ENCODE data around the gene HS2ST1.

- TF ChIP-seq, protein P1, sequence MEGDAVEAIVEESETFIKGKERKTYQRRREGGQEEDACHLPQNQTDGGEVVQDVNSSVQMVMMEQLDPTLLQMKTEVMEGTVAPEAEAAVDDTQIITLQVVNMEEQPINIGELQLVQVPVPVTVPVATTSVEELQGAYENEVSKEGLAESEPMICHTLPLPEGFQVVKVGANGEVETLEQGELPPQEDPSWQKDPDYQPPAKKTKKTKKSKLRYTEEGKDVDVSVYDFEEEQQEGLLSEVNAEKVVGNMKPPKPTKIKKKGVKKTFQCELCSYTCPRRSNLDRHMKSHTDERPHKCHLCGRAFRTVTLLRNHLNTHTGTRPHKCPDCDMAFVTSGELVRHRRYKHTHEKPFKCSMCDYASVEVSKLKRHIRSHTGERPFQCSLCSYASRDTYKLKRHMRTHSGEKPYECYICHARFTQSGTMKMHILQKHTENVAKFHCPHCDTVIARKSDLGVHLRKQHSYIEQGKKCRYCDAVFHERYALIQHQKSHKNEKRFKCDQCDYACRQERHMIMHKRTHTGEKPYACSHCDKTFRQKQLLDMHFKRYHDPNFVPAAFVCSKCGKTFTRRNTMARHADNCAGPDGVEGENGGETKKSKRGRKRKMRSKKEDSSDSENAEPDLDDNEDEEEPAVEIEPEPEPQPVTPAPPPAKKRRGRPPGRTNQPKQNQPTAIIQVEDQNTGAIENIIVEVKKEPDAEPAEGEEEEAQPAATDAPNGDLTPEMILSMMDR (IDR thresholded peaks at IDR 0.05) = no peak
- no peak for TF ChIP-seq POLR2A (IDR thresholded peaks at IDR 0.05)
Measured at GRCh38 chr1:87044424-87044823, 130.0 kb downstream of the HS2ST1 start.

Measured in thyroid gland (tissue), 4 donors.